Upper lobe of left lung (tissue), 4 donors: ENCODE results near the gene MEG3.

ENCODE experiments used
- CTCF ChIP-seq, 6 experiments: fragments of 450-650 bp in 4 of 6; fragments of 200-600 bp in 2 of 6; sonication (generic) in 2 of 6; IDR thresholded peaks; one replicate each; pipeline ENCODE4 v1.5.1; 2016 to 2019; ENCODE audit warnings: antibody characterized with exemption in 6 of 6
- EP300 ChIP-seq, 4 donors: sonication (generic); formaldehyde crosslinking; IDR thresholded peaks; one replicate each; pipeline ENCODE4 v1.5.1; 2017; ENCODE audit warnings: antibody characterized with exemption in 4 of 4, control low read depth in 2 of 4
- POLR2A ChIP-seq, 4 donors: fragments of 450-650 bp; IDR thresholded peaks; one replicate each; pipeline ENCODE4 v1.5.1; 2016 to 2017; ENCODE audit warnings: antibody characterized with exemption in 4 of 4, mild to moderate bottlenecking in 2 of 4
- POLR2AphosphoS5 ChIP-seq, 2 donors: sonication (generic); formaldehyde crosslinking; IDR thresholded peaks; one replicate each; pipeline ENCODE4 v1.5.1; 2017; ENCODE audit warnings: antibody characterized with exemption in 2 of 2

GRCh38 chr14:100866666-100867630 is 41.0 kb downstream of the MEG3 start:
- TF ChIP-seq CTCF (IDR thresholded peaks at IDR 0.05) (no peak), EP300 (IDR thresholded peaks at IDR 0.05) (no peak), POLR2A (IDR thresholded peaks at IDR 0.05) (no peak), POLR2AphosphoS5 (IDR thresholded peaks at IDR 0.05) (no peak)
